PFSK-1 (cell line): ENCODE results near the gene CHID1.

Experiments used
- FOXP2 ChIP-seq: optimal IDR thresholded peaks from 2 replicates; pipeline ENCODE3; 2011; ENCODE audit warnings: borderline replicate concordance, control low read depth, inconsistent platforms; ENCODE audit not compliant: insufficient read depth; ENCODE audit errors: extremely low read length, extremely low read depth
- POLR2AphosphoS5 ChIP-seq: IDR thresholded peaks from 2 replicates; pipeline ENCODE4 v1.6.1; 2012; ENCODE audit warnings: low read depth, mild to moderate bottlenecking, control low read depth, low read length, moderate library complexity
- SIN3A ChIP-seq: IDR thresholded peaks from 2 replicates; pipeline ENCODE4 v1.6.1; 2012; ENCODE audit warnings: mild to moderate bottlenecking, low read length, moderate library complexity, borderline replicate concordance; ENCODE audit not compliant: insufficient read depth
- TAF1 ChIP-seq: IDR thresholded peaks from 2 replicates; pipeline ENCODE4 v1.6.1; 2012; ENCODE audit warnings: low read length, control low read depth, borderline replicate concordance; ENCODE audit not compliant: insufficient read depth
- TF ChIP-seq, protein P1 (sequence below), 2 experiments: IDR thresholded peaks; 2 replicates each; pipeline versions ENCODE4 v1.6.1 to v1.8.0; 2011 to 2012; ENCODE audit warnings: low read depth in 2 of 2, low read length in 2 of 2, control low read depth in 1 of 2, inconsistent platforms in 1 of 2, mild to moderate bottlenecking in 1 of 2, moderate library complexity in 1 of 2; ENCODE audit not compliant: insufficient read depth in 1 of 2

The CHID1 gene

DNA sequence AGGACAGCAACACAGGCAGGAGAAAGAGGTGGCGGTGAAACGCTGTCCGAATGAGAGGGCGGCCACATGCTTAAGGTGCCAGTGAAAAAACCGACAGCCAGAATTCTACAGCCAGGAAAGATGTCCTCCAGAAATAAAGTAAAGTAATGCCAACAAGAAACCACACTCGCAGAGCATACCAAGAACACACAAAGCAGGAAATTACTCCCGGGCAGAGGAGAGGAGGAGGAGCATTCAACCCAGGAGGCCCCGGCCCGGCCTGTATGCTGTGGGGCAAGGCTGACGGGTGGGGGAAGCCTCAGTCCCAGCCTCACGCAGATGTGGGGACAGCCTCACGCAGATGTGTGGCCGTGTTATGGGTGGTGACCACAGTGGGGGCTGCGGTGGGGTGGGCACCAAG lies 28.0 kb downstream of the CHID1 start:
- no peak for TF ChIP-seq POLR2AphosphoS5
- TF ChIP-seq TAF1: no peak
- TF ChIP-seq, protein P1, sequence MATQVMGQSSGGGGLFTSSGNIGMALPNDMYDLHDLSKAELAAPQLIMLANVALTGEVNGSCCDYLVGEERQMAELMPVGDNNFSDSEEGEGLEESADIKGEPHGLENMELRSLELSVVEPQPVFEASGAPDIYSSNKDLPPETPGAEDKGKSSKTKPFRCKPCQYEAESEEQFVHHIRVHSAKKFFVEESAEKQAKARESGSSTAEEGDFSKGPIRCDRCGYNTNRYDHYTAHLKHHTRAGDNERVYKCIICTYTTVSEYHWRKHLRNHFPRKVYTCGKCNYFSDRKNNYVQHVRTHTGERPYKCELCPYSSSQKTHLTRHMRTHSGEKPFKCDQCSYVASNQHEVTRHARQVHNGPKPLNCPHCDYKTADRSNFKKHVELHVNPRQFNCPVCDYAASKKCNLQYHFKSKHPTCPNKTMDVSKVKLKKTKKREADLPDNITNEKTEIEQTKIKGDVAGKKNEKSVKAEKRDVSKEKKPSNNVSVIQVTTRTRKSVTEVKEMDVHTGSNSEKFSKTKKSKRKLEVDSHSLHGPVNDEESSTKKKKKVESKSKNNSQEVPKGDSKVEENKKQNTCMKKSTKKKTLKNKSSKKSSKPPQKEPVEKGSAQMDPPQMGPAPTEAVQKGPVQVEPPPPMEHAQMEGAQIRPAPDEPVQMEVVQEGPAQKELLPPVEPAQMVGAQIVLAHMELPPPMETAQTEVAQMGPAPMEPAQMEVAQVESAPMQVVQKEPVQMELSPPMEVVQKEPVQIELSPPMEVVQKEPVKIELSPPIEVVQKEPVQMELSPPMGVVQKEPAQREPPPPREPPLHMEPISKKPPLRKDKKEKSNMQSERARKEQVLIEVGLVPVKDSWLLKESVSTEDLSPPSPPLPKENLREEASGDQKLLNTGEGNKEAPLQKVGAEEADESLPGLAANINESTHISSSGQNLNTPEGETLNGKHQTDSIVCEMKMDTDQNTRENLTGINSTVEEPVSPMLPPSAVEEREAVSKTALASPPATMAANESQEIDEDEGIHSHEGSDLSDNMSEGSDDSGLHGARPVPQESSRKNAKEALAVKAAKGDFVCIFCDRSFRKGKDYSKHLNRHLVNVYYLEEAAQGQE (IDR thresholded peaks at IDR 0.05; ENCODE audit: insufficient read depth in 1 of 2, low read depth in 2 of 2, low read length in 2 of 2): no peak
- no peak for TF ChIP-seq SIN3A

DNA sequence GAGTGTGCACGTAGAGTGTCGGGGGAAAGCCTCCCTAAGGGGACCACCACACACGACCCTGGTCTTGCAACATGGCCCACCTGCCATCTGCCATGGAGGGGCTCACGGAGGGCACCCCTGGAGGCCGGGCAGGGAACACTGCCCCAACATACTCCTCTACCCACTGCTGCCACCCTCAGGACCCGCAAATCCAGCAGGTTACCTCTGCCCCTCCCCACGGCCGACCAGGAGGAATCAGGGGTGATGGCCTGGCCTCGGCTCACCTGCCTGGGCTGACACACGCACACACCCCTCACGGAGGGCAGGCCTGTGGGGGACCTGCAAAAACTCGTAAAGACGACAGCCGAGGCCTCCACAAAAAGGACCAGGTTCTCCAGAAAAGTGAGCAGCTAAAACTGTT lies 30.2 kb downstream of the CHID1 start:
- TF ChIP-seq, protein P1 (IDR thresholded peaks at IDR 0.05; ENCODE audit: insufficient read depth in 1 of 2, low read depth in 2 of 2, low read length in 2 of 2): no peak
- TF ChIP-seq TAF1 (no peak), SIN3A (no peak), POLR2AphosphoS5 (no peak), FOXP2 (no peak)

GRCh38 chr11:877565-877964 lies 33.0 kb downstream of the CHID1 start:
- TF ChIP-seq FOXP2: no peak
- TF ChIP-seq SIN3A: no peak
- no peak for TF ChIP-seq POLR2AphosphoS5
- TF ChIP-seq TAF1: no peak
- TF ChIP-seq, protein P1 (IDR thresholded peaks at IDR 0.05; ENCODE audit: insufficient read depth in 1 of 2, low read depth in 2 of 2, low read length in 2 of 2): no peak

DNA sequence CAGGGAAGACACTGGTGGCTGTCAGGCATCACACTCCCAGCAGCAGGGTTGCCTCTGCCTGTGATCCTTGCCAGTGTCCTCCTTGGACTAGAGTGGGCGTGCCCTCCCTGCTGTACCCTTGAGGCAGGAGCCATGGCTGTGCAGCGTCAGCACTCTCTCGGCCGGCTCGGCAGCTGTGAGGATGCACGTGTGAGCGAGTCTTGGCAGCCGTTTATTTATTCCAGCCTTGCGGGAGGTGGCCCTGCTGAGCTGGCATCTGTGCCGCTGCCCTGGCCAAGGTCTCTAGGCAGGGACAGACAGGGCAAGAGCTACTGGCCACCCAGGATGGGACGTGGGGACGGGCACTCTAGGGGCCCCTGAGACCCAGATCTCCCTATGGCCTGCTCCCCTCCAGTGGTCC lies 34.1 kb downstream of the CHID1 start:
- TF ChIP-seq TAF1: no peak
- TF ChIP-seq SIN3A: no peak
- TF ChIP-seq, protein P1 (IDR thresholded peaks at IDR 0.05; ENCODE audit: insufficient read depth in 1 of 2, low read depth in 2 of 2, low read length in 2 of 2): no peak
- no peak for TF ChIP-seq FOXP2
- no peak for TF ChIP-seq POLR2AphosphoS5

- TF ChIP-seq, protein P1 (IDR thresholded peaks at IDR 0.05; ENCODE audit: insufficient read depth in 1 of 2, low read depth in 2 of 2, low read length in 2 of 2): no peak
- TF ChIP-seq FOXP2: no peak
Measured at GRCh38 chr11:875769-876301, 34.8 kb downstream of the CHID1 start.
